T-helper 1 cell treated with Interleukin-12 subunit alpha and Interleukin-12 subunit beta and Interleukin-4 antibody, amounts not matched to agents 30 ng/mL and 1 ng/mL, for 36 hours (primary cell): ENCODE measurements around the gene WASHC2A. TPM values are rescaled to one million over a fixed set of nuclear protein-coding genes. Genes with fewer than 3 reads are reported as not detected.
"Not testable (repeated sequence)": the region's sequence is repeated elsewhere in the genome, so short reads cannot be mapped to it uniquely, and the experiment has no call there.

Experiments
- intact Hi-C: fragments of 100-400 bp; cut with micrococcal nuclease; formaldehyde crosslinking; loops from one replicate; pipeline ENCODE4 v1.15.1; 2024
- total RNA-seq: library from RNA; stranded (reverse); gene quantifications from 2 replicates; pipeline ENCODE4 v1.2.3, GENCODE V29; 2022

Gene WASHC2A
- total RNA-seq, 1 donor from 2014 or later, result 44.8 TPM

GRCh38 chr10:50068352-50068659, 552 bp downstream of the WASHC2A start:
- intact Hi-C loops, result loop anchor here (5.0 kb wide), 2 partner anchors 476 to 554 kb away; partner anchors contain the start of gene SGMS1

GRCh38 chr10:50075139-50075538, 7.4 kb downstream of the WASHC2A start:
- intact Hi-C loops, result not testable (repeated sequence)

GRCh38 chr10:50075544-50075943, 7.8 kb downstream of the WASHC2A start:
- intact Hi-C loops, result not testable (repeated sequence)

DNA sequence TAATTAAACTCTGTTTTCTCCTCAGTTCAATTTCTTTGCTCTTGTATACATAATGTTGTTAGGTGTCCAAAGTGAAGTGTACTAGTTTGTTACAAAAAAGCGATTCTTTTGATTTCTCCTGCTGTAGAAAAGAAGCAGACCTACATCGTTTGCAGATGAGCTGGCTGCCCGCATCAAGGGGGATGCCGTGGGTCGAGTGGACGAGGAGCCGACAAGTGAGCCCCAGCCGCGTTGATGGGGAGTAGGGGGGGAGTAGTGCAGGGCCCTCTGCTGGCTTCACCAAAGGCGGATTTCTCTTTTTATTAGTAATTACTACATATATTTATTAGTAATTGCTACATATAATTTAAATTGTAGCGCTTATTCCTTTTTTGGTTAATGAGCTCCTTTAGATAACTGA, 23.6 kb downstream of the WASHC2A start:
- intact Hi-C loops, result not testable (repeated sequence)

- intact Hi-C loops, result not testable (repeated sequence)
Measured at GRCh38 chr10:50092928-50093327, 25.2 kb downstream of the WASHC2A start.

DNA sequence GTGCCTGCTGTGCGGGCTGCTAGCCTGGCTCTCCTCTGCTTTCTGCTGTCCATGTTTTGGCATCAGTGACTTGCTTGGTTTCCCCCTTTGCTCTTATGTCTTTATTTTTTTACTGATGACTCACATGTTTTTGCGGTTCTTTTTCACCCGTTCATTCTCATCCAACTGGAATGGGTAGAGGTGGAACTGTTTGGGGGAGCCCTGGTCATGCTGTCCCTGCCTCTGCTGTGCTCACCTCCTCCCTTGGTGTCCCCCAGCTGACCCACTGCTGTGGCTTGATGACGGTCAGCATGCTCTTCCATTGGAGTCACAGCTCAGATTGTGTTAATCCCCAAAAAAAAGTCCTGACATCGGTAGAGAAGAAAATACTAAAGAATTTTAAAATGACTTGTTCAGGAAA, 26.9 kb downstream of the WASHC2A start:
- intact Hi-C loops, result not testable (repeated sequence)

DNA sequence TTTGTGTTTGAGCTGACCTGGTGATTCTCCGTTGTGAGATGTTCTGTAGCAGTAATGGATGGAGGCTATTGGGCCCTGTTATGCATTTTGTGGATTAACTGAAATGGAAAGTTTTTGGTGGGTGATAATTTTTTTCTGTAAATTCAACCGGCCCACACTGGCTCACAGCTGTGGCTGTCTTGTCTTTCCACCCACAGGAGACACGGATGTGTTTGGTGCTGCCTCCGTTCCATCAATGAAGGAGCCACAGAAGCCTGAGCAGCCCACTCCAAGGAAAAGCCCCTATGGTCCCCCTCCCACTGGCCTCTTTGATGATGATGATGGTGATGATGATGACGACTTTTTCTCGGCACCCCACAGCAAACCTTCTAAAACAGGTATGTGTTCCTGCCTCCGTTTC, 27.6 kb downstream of the WASHC2A start:
- intact Hi-C loops, result not testable (repeated sequence)

DNA sequence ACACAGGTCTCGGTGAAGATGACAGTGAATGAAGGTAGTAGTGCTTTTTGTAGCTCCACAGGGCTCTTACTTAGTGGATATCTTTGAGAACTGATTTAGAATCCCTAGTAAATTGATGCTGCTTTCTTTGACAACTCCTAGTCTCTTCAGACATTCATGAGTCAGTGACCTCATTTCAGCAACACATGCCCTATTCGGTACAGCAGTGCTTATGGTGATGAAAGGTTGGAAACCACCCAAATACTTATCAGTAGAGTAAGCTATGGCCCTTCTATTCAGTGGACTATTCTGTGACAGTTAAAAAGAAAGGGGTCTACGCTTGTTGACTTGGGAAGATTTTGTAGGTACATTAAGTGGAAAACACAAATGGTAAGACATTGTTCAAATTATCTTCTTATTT, 29.0 kb downstream of the WASHC2A start:
- intact Hi-C loops, result not testable (repeated sequence)

DNA sequence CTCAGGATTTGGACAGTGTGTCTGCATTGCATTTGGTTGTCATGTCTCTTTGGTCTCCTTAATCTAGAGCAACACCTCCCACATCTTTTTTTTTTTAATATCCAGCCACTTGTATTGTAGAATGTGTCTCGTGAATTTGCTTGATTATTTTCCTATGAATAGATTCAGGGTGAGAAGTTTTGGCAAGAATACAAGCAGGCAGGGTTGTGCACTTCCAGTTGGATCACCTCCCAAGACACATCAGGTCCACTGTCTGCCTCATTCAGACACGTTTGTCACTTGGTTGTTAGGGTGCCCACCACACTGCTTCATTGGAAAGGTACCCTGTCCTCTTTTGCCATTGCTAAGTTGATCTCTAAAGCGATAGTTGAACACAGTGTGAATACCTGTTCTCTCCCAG, 30.9 kb downstream of the WASHC2A start:
- intact Hi-C loops, result not testable (repeated sequence)

DNA sequence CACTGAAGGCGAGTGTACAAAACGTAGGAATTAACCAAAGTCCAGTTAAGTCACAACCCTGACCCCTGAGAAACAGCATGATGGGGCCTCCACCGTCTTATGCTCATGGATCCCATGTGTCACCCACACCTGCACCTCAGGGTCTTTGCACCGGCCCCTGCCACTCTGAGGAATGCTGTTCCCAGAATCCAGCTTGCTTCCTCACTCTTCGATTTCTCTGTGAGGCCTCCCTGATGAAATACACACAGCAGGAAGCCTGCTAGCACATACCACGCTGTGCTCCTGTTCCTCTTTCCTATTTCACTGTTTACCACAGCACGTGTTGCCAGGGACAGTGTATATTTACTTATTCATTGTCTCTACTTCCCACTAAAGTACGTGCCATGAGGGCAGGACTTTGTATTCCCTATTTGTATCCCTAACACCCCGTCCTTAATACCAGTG, 33.4 kb downstream of the WASHC2A start:
- intact Hi-C loops, result not testable (repeated sequence)

GRCh38 chr10:50101747-50102146, 34.0 kb downstream of the WASHC2A start:
- intact Hi-C loops, result not testable (repeated sequence)

DNA sequence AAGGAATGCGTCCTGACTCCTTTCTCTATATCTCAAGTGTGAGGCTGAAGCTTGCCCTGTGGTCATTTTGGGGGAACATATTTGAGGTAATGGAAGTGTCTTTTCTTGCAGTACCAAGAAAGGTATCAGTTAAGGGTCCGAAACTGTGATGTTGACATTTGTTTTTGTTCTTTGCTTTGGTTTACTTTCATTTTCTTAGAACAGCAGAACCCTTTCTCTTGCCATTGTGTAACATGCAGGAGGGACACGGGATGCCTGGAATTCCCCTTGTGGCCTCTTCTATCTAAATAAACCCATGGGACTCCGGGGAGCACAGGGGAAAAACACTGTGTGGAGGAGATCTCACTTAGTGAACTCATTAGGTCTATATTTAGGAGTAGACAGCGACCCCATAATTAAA, 34.5 kb downstream of the WASHC2A start:
- intact Hi-C loops, result not testable (repeated sequence)

DNA sequence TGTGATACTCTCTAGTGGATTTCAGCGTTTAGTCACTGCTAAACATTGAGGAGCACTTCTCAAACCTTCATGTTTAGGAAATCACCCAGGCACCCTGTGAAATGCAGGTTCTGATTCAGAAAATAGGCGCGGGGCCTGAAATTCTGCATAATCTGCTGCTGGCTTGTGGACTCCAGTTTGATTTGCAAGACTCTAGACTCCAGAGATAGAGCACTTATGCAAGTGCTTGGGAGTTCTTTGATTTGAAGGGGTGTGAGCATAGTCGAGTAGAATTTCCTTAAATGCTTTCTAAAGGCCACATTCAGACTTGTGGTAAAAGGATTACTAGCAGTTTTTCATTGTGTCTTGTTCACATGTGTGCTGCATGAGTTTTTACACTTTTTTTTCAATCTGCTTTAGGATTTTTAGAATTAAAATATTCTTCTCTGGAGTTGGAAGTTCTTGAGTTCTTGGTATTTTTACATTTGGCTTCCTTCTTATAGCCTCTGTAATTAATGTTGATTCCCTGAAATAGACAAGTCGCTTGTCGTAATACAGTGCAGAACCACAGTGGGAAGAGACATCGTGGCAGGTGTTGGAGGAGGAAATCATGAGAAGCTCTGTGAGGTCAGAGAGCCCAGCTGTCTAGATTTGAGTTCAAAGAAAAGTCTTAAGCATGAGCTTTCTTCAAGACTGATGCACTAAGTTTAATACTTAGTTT, 41.4 kb downstream of the WASHC2A start:
- intact Hi-C loops, result not testable (repeated sequence)

DNA sequence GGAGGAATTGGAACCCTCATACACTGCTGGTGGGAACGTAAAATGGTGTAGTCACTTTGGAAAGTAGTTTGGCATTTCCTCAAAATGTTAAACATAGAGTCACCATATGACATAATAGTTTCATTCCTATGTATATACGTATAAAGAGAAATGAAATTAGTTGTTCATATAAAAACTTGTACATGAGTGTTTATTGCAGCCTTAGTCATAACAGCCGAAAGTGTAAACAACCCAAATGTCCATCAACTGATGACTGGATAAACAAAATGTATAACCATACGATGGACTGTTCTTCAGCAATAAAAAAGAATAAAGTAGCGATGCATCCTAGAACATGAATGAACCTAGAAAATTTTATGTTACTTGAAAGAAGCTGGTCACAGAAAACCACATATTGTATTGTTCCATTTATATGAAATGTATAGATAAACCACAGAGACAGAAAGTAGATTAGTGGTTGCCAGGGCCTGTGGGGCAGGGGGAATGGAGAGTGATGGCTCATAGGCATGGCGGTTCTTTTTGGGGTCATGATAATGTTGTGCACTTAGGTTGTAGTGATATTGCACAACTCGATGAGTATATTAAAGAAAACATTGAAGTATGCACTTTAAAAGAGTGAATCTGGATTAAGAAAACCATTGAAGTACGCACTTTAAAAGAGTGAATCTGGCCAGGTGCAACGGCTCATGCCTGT, 44.8 kb downstream of the WASHC2A start:
- intact Hi-C loops, result not testable (repeated sequence)

- intact Hi-C loops, result not testable (repeated sequence)
Measured at GRCh38 chr10:50126765-50127164, 59.0 kb downstream of the WASHC2A start.

- intact Hi-C loops, result not testable (repeated sequence)
Measured at GRCh38 chr10:50127770-50128292, 60.1 kb downstream of the WASHC2A start.

GRCh38 chr10:50131245-50131965, 63.7 kb downstream of the WASHC2A start:
- intact Hi-C loops, result not testable (repeated sequence)

- intact Hi-C loops, result not testable (repeated sequence)
Measured at GRCh38 chr10:50132322-50132721, 64.6 kb downstream of the WASHC2A start.

- intact Hi-C loops, result not testable (repeated sequence)
Measured at GRCh38 chr10:50132841-50133240, 65.1 kb downstream of the WASHC2A start.

- intact Hi-C loops, result not testable (repeated sequence)
Measured at GRCh38 chr10:50143512-50144174, 75.9 kb downstream of the WASHC2A start.

DNA sequence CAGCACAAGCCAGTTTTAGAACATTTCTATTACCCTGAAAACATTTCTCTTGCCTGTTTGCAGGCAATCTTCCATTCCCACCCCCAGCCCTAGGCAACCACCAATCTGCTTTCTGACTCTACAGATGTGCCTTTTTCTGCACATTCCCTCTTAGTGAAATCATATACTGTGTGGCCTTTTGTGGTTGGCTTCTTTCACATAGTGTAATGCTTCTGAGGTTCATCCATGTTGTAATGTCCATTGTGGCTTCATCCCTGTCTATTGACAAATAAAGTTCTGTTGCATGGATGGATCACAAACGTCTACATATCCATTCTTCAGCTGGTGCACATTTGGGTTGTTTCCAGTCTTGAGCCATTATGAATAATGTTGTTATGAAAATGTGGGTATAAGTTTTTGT, 77.8 kb downstream of the WASHC2A start:
- intact Hi-C loops, result not testable (repeated sequence)
